GM23248 (cell line): Measurements from ENCODE around the gene ATP6V1E1. TPM values are rescaled to one million over a fixed set of nuclear protein-coding genes. Genes with fewer than 3 reads are reported as not detected.
A peak's percentile ranks its signal among the peaks of the same experiment; 100 is the strongest.

Source experiments
- DNase-seq: peaks from one replicate; pipeline ENCODE4 v3.0.0-alpha.2; 2015
- H2AFZ ChIP-seq: fragments of 200-600 bp; sonication (generic); 2 replicates; pipeline ENCODE4 v1.6.1; 2016; ENCODE audit warnings: antibody characterized with exemption
- H3F3A ChIP-seq: fragments of 200-600 bp; sonication (generic); 2 replicates; pipeline ENCODE4 v1.6.1; 2016; ENCODE audit warnings: mild to moderate bottlenecking, antibody characterized with exemption, mixed run types; ENCODE audit not compliant: insufficient read depth
- H3K27ac ChIP-seq: fragments of 200-600 bp; sonication (generic); 2 replicates; pipeline ENCODE4 v1.5.1; 2016; ENCODE audit warnings: mild to moderate bottlenecking
- H3K27me3 ChIP-seq: fragments of 200-600 bp; sonication (generic); replicated peaks from 2 replicates; pipeline ENCODE4 v1.6.1; 2016; ENCODE audit warnings: mild to moderate bottlenecking; ENCODE audit not compliant: insufficient read depth
- H3K36me3 ChIP-seq: fragments of 200-600 bp; sonication (generic); 2 replicates; pipeline ENCODE4 v1.6.1; 2016; ENCODE audit warnings: low read depth, mild to moderate bottlenecking
- H3K4me1 ChIP-seq: fragments of 200-600 bp; sonication (generic); 2 replicates; pipeline ENCODE4 v1.6.1; 2016; ENCODE audit warnings: mild to moderate bottlenecking; ENCODE audit not compliant: insufficient read depth
- H3K4me2 ChIP-seq: fragments of 200-600 bp; sonication (generic); one replicate; pipeline ENCODE4 v1.6.1; 2016; ENCODE audit warnings: mild to moderate bottlenecking; ENCODE audit not compliant: unreplicated experiment
- H3K4me3 ChIP-seq: fragments of 200-600 bp; sonication (generic); 2 replicates; pipeline ENCODE4 v1.5.1; 2016; ENCODE audit warnings: mild to moderate bottlenecking
- H3K79me2 ChIP-seq: fragments of 200-600 bp; sonication (generic); 2 replicates; pipeline ENCODE4 v1.6.1; 2016; ENCODE audit warnings: mild to moderate bottlenecking; ENCODE audit not compliant: insufficient read depth
- H3K9ac ChIP-seq: fragments of 200-600 bp; sonication (generic); 2 replicates; pipeline ENCODE4 v1.6.1; 2016; ENCODE audit warnings: mild to moderate bottlenecking
- H3K9me2 ChIP-seq: fragments of 200-600 bp; sonication (generic); 2 replicates; pipeline ENCODE4 v1.6.1; 2016; ENCODE audit warnings: mixed run types, mild to moderate bottlenecking, moderate library complexity; ENCODE audit not compliant: insufficient read depth
- H3K9me3 ChIP-seq: fragments of 200-600 bp; sonication (generic); one replicate; pipeline ENCODE4 v1.6.1; 2017; ENCODE audit warnings: low read depth
- H4K20me1 ChIP-seq: fragments of 200-600 bp; sonication (generic); 2 replicates; pipeline ENCODE4 v1.6.0; 2016; ENCODE audit not compliant: insufficient read depth
- EZH2 ChIP-seq: fragments of 200-600 bp; sonication (generic); IDR thresholded peaks from 2 replicates; pipeline ENCODE4 v1.6.1; 2018; ENCODE audit warnings: antibody characterized with exemption, mild to moderate bottlenecking; ENCODE audit not compliant: insufficient read depth, poor library complexity, severe bottlenecking
- EZH2phosphoT487 ChIP-seq: fragments of 200-600 bp; sonication (generic); IDR thresholded peaks from 2 replicates; pipeline ENCODE4 v1.6.1; 2018; ENCODE audit warnings: antibody characterized with exemption, moderate library complexity, mild to moderate bottlenecking, low read depth; ENCODE audit not compliant: insufficient read depth
- WGBS, 2 experiments: methylation state at CpG; one replicate each; pipeline ENCODE4 v1.1.6; 2015 to 2017; ENCODE audit warnings: low lambda C conversion rate in 2 of 2, low coverage in 1 of 2; ENCODE audit errors: missing lambda C conversion rate in 2 of 2; 5-methylcytosine and 5-hydroxymethylcytosine counted together
- in situ Hi-C: fragments of 300-500 bp; cut with MboI; formaldehyde crosslinking; loops from 2 replicates; pipeline ENCODE4 v1.15.0; 2020
- polyA plus RNA-seq: library from polyadenylated mRNA; unstranded; fragments of >200 nt; fragmentation: Nextera tagmentation; extraction: Ambion mirVana; gene quantifications from 2 replicates; pipeline ENCODE4 v1.2.1, GENCODE V29; 2016
- total RNA-seq: library from RNA; depleted of rRNA; stranded (reverse); fragments of >200 nt; shearing (Covaris generic); gene quantifications from 2 replicates; pipeline ENCODE4 v1.2.3, GENCODE V29; 2014

The ATP6V1E1 gene
- total and polyA plus RNA-seq, 2 experiments from 2014 or later, result 113 to 131 TPM

- Histone ChIP-seq H3K4me1 (peaks cover 33% of the 10 kb centered on the region), H3K9me2 (no peaks in the 10 kb centered on the region), H3K9me3 (no peaks in the 10 kb centered on the region), H4K20me1 (no peaks in the 10 kb centered on the region), H3K79me2 (peaks cover 11% of the 10 kb centered on the region), H2AFZ (peak overlapping the region; percentile 9; the same call in 1 of the 2 replicates), H3K4me3 (0 out of 2 replicates have a peak overlapping the region, but pooled peaks have one; percentile 5), H3K4me2 (peak overlapping the region; percentile 43), H3K9ac (peak overlapping the region; percentile 51), H3F3A (peaks cover 30% of the 10 kb centered on the region), H3K36me3 (no peaks in the 10 kb centered on the region), H3K27ac (peak overlapping the region; percentile 84), H3K27me3 (no peaks in the 10 kb centered on the region)
- in situ Hi-C loops, result no loop called here
- TF ChIP-seq EZH2phosphoT487, result no peak
- TF ChIP-seq EZH2, result no peak
- DNase-seq, result peak; percentile 67
- 55 to 58% methylated on average over 4 of the region's 4 CpGs for WGBS, 2 experiments
Observed at GRCh38 chr22:17633217-17633997, 4.9 kb upstream of the ATP6V1E1 start.

- Histone ChIP-seq H3K36me3 (no peaks in the 10 kb centered on the region), H2AFZ (no peak overlapping the region), H3F3A (peaks cover 20% of the 10 kb centered on the region), H3K27me3 (no peaks in the 10 kb centered on the region), H4K20me1 (no peaks in the 10 kb centered on the region), H3K4me3 (no peak overlapping the region), H3K9ac (no peak overlapping the region), H3K4me1 (peaks cover 26% of the 10 kb centered on the region), H3K79me2 (peaks cover 33% of the 10 kb centered on the region), H3K4me2 (no peak overlapping the region), H3K9me2 (no peaks in the 10 kb centered on the region), H3K27ac (no peak overlapping the region), H3K9me3 (no peaks in the 10 kb centered on the region)
- in situ Hi-C loops, result no loop called here
- DNase-seq, result no peak
- no peak for TF ChIP-seq EZH2
- TF ChIP-seq EZH2phosphoT487, result no peak
- 91 to 92% methylated on average over 9 of the region's 9 CpGs for WGBS, 2 experiments
Observed at GRCh38 chr22:17631076-17631565, 2.6 kb upstream of the ATP6V1E1 start.

- WGBS, 2 experiments, result 97 to 99% methylated on average over 7 of the region's 7 CpGs
- no peak for DNase-seq
- Histone ChIP-seq H3K36me3 (no peaks in the 10 kb centered on the region), H3K4me2 (peak overlapping the region; percentile 79), H2AFZ (peak overlapping the region; percentile 89; the same call in 1 of the 2 replicates), H3K9me3 (no peaks in the 10 kb centered on the region), H3K9me2 (no peaks in the 10 kb centered on the region), H3F3A (peaks cover 20% of the 10 kb centered on the region), H3K79me2 (peaks cover 48% of the 10 kb centered on the region), H3K9ac (peak overlapping the region; percentile 98; the same call in 1 of the 2 replicates), H3K4me3 (peak overlapping the region; percentile 96), H3K27me3 (no peaks in the 10 kb centered on the region), H3K27ac (no peak overlapping the region), H4K20me1 (0 out of 2 replicates have a peak, but pooled peaks cover 3% of the 10 kb centered on the region), H3K4me1 (peaks cover 26% of the 10 kb centered on the region)
- in situ Hi-C loops, result no loop called here
- TF ChIP-seq EZH2phosphoT487, result no peak
- no peak for TF ChIP-seq EZH2
Observed at GRCh38 chr22:17629641-17630040, 1.1 kb upstream of the ATP6V1E1 start.

- Histone ChIP-seq H3K9me3 (no peaks in the 10 kb centered on the region), H3F3A (peaks cover 20% of the 10 kb centered on the region), H2AFZ (peak overlapping the region; percentile 89), H3K79me2 (peaks cover 53% of the 10 kb centered on the region), H3K27me3 (no peaks in the 10 kb centered on the region), H4K20me1 (0 out of 2 replicates have a peak, but pooled peaks cover 3% of the 10 kb centered on the region), H3K9ac (peak overlapping the region; percentile 98), H3K4me1 (peaks cover 21% of the 10 kb centered on the region), H3K9me2 (no peaks in the 10 kb centered on the region), H3K4me2 (peak overlapping the region; percentile 79), H3K4me3 (peak overlapping the region; percentile 96), H3K27ac (peak overlapping the region; percentile 91), H3K36me3 (no peaks in the 10 kb centered on the region)
- in situ Hi-C loops, result no loop called here
- WGBS, 2 experiments, result 0% methylated on average over 1 of the region's 1 CpG
- TF ChIP-seq EZH2phosphoT487 (no peak), EZH2 (no peak)
- DNase-seq, result peak; percentile 10
Observed at GRCh38 chr22:17629173-17629489, 582 bp upstream of the ATP6V1E1 start.
